ENCODE results near the gene RUBCNL.

- TF ChIP-seq CTCF (IDR thresholded peaks at IDR 0.05) (no peak), POLR2A (IDR thresholded peaks at IDR 0.05) (no peak)
Measured at GRCh38 chr13:46354156-46355087, 32.6 kb downstream of the RUBCNL start.

All from lower leg skin (tissue), 3 donors.